Mesodermal cell (in vitro differentiated cells): ENCODE measurements around the gene ADAMTS2.

Source experiments
- H3K27ac ChIP-seq: 2 replicates; pipeline ENCODE4 v1.7.0; 2013; ENCODE audit warnings: mild to moderate bottlenecking, low read depth, low read length, moderate library complexity; ENCODE audit not compliant: severe bottlenecking
- H3K36me3 ChIP-seq: 2 replicates; pipeline ENCODE4 v1.7.1; 2013; ENCODE audit warnings: mild to moderate bottlenecking, low read length, moderate library complexity; ENCODE audit not compliant: control insufficient read depth, insufficient read depth
- H3K4me1 ChIP-seq: one replicate; pipeline ENCODE4 v1.7.1; 2013; ENCODE audit warnings: mild to moderate bottlenecking, low read length; ENCODE audit not compliant: insufficient read depth, control insufficient read depth, poor library complexity, severe bottlenecking
- H3K4me3 ChIP-seq: 2 replicates; pipeline ENCODE4 v1.7.0; 2013; ENCODE audit warnings: low read length, control low read depth, mild to moderate bottlenecking; ENCODE audit not compliant: insufficient read depth, poor library complexity, severe bottlenecking; ENCODE audit errors: extremely low read depth
- H3K9me3 ChIP-seq: 2 replicates; pipeline ENCODE4 v1.7.1; 2013; ENCODE audit warnings: mild to moderate bottlenecking, low read length, moderate library complexity; ENCODE audit not compliant: control insufficient read depth
- WGBS, 2 experiments: methylation state at CpG; one replicate each; pipeline ENCODE4 v1.1.5; 2013; ENCODE audit warnings: missing lambda C conversion rate in 2 of 2; ENCODE audit not compliant: insufficient coverage in 2 of 2; 5-methylcytosine and 5-hydroxymethylcytosine counted together

The ADAMTS2 gene

DNA sequence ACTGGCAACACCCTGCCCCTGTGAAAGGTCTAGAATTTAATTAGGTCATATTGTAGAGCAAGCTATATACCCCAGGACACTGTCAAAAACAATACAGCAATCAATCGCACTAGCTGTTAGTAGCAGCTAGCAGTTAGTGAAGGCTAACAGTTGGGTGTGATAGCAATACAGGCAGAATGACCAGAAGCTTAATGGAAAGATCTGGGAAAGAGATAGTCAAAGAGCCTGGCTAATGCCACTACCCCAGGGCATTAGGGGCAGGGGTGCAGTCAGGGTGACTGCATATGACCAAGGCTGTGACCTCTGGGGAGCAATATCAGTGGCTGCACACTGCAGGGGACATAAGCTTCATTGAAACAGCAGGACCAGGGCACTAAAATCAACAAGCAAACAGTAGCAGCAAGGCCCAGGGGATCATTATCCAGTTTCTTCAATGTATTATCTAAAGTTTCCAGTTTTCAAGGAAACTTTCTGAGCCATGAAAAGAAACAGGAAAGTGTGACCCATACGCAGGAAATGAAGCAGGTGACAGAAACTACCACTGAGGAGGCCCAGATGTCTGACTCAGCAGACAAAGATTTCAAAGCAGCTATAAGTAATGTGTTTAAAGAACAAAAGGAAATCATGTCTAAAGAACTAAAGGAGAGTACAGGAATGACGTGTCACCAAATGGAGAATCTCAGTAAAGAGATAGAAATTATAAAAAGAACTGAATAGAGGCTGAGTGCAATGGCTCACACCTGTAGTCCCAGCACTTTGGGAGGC lies 202.6 kb downstream of the ADAMTS2 start:
- WGBS, 2 experiments: 93% methylated on average over 3 of the region's 3 CpGs
- H3K4me1 ChIP-seq: peaks cover 24% of the 10 kb centered on the region
- peak overlapping the region; percentile 88 for H3K27ac ChIP-seq
- no peaks in the 10 kb centered on the region for H3K36me3 ChIP-seq
- H3K9me3 ChIP-seq: no peaks in the 10 kb centered on the region
- H3K4me3 ChIP-seq: no peak overlapping the region

GRCh38 chr5:179141867-179142266 lies 203.4 kb downstream of the ADAMTS2 start:
- Histone ChIP-seq H3K27ac (peak overlapping the region; percentile 88), H3K4me1 (peaks cover 24% of the 10 kb centered on the region), H3K36me3 (no peaks in the 10 kb centered on the region), H3K4me3 (no peak overlapping the region), H3K9me3 (no peaks in the 10 kb centered on the region)
- 63 to 67% methylated on average over 1 of the region's 1 CpG for WGBS, 2 experiments

GRCh38 chr5:179140293-179140692 lies 205.0 kb downstream of the ADAMTS2 start:
- Histone ChIP-seq H3K9me3 (no peaks in the 10 kb centered on the region), H3K36me3 (no peaks in the 10 kb centered on the region), H3K4me1 (peaks cover 24% of the 10 kb centered on the region), H3K4me3 (no peak overlapping the region), H3K27ac (no peak overlapping the region)
- WGBS, 2 experiments: no CpG with 5 or more reads among the region's 3 CpGs

DNA sequence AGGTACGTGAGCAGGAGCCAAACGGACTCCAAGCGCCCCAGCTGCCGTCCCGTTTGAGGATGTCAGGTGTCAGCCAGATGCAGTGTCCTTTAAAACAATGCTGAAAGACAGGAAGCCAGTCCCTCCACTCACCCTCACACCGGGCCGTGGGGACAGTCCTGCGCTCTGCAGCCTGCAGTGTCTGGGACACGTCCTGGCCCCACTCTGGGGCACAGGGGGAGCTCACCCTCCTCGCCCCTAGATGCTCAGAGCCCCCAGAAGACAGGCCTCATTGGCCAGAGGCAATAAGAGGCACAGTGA lies 205.4 kb downstream of the ADAMTS2 start:
- Histone ChIP-seq H3K36me3 (no peaks in the 10 kb centered on the region), H3K4me1 (peaks cover 24% of the 10 kb centered on the region), H3K27ac (no peak overlapping the region), H3K4me3 (no peak overlapping the region), H3K9me3 (no peaks in the 10 kb centered on the region)
- WGBS, 2 experiments: 84 to 86% methylated on average over 9 to 10 of the region's 10 CpGs

- Histone ChIP-seq H3K4me3 (no peak overlapping the region), H3K27ac (no peak overlapping the region), H3K36me3 (no peaks in the 10 kb centered on the region), H3K4me1 (peaks cover 24% of the 10 kb centered on the region), H3K9me3 (no peaks in the 10 kb centered on the region)
- 91 to 93% methylated on average over 18 to 19 of the region's 26 CpGs for WGBS, 2 experiments
Observed at GRCh38 chr5:179139111-179139935, 205.9 kb downstream of the ADAMTS2 start.

- no peaks in the 10 kb centered on the region for H3K36me3 ChIP-seq
- no peak overlapping the region for H3K4me3 ChIP-seq
- 90% methylated on average over 21 to 23 of the region's 23 CpGs for WGBS, 2 experiments
- H3K4me1 ChIP-seq: peaks cover 22% of the 10 kb centered on the region
- H3K9me3 ChIP-seq: no peaks in the 10 kb centered on the region
- H3K27ac ChIP-seq: no peak overlapping the region
Observed at GRCh38 chr5:179138568-179138925, 206.7 kb downstream of the ADAMTS2 start.

DNA sequence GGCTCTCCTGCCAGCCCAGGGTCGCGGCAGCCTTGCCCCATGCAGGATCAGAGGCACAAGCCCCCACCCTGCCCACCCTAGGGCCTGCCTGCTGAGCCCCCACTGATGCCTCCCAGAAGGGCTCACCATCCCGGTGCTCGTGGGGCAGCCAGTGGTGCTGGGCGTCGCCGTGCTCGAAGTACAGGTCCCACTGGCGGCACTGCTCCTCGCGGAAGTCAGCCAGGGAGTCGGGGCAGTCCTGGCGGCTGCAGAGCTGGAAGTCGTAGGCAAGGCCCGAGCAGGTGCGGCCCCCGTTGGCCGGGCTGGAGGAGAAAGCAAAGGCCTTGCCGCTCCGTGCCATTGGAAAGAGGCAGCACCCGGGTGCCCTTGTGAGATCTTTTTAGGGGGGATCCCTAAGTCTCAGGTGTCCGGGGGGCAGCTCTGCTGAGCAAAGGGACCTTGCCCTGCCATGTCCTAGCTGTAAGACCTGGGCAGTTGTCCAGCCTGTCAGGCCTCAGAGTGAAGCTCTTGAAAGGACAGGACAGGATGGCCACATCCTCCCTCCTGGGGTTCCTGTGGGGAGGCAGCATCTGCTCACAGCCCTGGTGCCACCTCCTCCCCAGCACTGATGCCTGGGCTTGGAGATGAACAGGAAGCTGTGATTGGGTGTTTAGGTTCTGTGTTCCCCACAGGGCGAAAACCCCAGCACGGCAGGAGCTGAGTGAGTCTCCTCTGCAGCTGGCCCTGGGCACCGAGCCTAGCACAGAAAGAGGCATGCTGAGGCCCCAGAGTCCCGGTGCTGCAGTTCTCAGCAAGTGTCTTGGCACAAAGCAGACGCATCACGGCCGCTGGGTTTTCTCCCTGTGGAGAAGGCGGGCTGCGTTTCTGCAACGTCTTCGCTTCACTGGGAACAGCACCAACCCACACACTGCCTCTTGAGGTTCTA lies 207.4 kb downstream of the ADAMTS2 start:
- Histone ChIP-seq H3K4me1 (peaks cover 16% of the 10 kb centered on the region), H3K9me3 (no peaks in the 10 kb centered on the region), H3K4me3 (no peak overlapping the region), H3K27ac (no peak overlapping the region), H3K36me3 (no peaks in the 10 kb centered on the region)
- 88 to 89% methylated on average over 32 to 33 of the region's 33 CpGs for WGBS, 2 experiments

DNA sequence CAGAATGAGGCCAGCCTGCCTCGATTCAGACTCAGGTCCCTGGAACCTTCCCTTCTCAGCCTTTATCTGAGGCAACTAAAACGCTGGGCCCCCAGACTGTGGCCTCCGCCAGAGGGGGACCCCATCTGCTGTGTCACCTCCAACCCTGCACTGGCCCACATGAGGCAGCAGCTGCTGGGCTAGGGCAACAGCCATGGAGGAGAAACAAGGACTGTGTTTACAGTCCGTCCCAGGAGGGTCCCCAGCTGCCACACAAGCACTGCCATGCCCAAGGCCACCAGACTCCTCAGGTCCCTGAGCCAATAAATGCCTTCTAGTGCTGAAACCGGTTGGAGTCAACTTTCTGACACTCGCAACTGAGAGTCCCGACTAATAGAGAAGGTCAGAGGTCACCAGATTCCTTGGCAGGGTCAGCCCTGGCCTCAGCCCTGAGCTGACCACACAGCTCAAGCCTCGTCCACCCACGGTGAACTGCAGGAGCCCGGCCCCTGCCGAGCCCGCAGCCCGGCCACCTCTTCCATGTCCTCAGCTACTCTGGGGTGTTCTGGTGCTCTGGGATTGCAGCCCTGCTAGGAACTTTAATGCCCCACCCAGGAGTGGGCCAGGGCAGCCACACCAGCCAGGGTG lies 208.1 kb downstream of the ADAMTS2 start:
- Histone ChIP-seq H3K4me1 (peaks cover 8% of the 10 kb centered on the region), H3K27ac (no peak overlapping the region), H3K4me3 (no peak overlapping the region), H3K36me3 (no peaks in the 10 kb centered on the region), H3K9me3 (no peaks in the 10 kb centered on the region)
- WGBS, 2 experiments: 80 to 95% methylated on average over 10 to 11 of the region's 13 CpGs

DNA sequence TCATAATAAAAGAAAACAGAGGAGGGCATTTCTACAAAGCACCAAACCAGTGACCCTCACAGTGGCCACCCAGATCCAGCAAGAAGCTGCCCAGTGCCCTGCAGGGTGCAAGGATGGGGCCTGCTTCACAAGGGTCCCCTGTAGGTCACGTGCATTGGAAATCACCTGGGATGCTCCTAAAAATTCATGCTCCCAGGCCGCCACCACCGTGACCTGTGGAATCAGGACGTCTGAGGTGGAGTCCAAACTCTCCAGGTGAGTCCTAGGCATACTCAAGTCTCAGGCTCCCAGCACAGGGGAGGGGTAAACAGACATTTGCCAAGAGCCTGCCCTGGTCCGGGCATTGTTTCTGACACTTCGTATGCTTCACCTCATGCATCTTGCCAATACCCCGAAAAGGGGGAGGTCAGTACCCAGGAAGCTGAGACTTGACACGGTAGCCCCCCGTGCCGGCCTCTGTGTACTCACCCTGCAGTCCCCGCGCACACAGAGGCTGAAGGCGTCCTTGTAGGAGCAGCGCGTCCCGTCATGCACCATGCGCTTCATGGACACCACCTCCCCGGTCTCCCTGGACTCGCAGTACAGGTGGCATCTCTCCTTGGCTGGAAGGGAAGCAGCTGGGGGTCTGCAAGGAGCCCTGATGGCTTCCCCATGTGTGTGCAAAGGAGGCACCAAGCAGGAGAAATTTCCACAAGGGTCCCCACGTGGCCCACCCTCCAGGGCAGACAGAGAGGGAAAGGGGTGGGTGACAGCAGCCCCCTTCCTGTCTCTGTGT lies 209.6 kb downstream of the ADAMTS2 start:
- H3K4me3 ChIP-seq: no peak overlapping the region
- no peaks in the 10 kb centered on the region for H3K9me3 ChIP-seq
- H3K4me1 ChIP-seq: no peaks in the 10 kb centered on the region
- H3K27ac ChIP-seq: no peak overlapping the region
- H3K36me3 ChIP-seq: no peaks in the 10 kb centered on the region
- 84 to 86% methylated on average over 19 to 20 of the region's 20 CpGs for WGBS, 2 experiments

DNA sequence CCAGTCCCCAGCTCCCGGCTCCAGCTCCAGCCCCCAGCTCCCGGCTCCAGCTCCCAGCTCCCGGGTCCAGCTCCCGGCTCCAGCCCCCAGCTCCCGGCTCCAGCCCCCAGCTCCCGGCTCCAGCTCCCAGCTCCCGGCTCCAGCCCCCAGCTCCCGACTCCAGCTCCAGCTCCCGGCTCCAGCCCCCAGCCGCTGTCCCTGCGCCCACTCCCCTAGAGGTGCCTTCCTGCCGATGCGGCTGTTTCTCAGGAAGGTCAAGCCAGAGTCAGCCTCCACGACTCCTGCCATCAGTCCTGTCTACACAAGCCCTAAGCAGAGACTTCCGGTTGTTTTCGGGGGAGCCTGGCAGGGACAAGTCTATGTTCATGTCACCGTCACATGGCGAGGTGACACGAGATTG lies 210.3 kb downstream of the ADAMTS2 start:
- 81 to 86% methylated on average over 12 of the region's 19 CpGs for WGBS, 2 experiments
- H3K27ac ChIP-seq: no peak overlapping the region
- no peaks in the 10 kb centered on the region for H3K4me1 ChIP-seq
- no peaks in the 10 kb centered on the region for H3K36me3 ChIP-seq
- no peak overlapping the region for H3K4me3 ChIP-seq
- H3K9me3 ChIP-seq: no peaks in the 10 kb centered on the region
